DOHH2 (cell line): ENCODE data around the gene AK1.
"Not testable (repeated sequence)": the region's sequence is repeated elsewhere in the genome, so short reads cannot be mapped to it uniquely, and the experiment has no call there.

ENCODE experiments used
- CTCF ChIP-seq: fragments of 200-600 bp; sonication (generic); IDR thresholded peaks from one replicate; pipeline ENCODE4 v1.5.1; 2014; ENCODE audit warnings: antibody characterized with exemption, mild to moderate bottlenecking, low read depth, low read length; ENCODE audit not compliant: poor library complexity, severe bottlenecking
- EZH2phosphoT487 ChIP-seq: fragments of 200-600 bp; sonication (generic); IDR thresholded peaks from 2 replicates; pipeline ENCODE4 v1.6.1; 2017; ENCODE audit warnings: borderline replicate concordance, mild to moderate bottlenecking, antibody characterized with exemption, low read length, moderate library complexity, mixed read lengths

- TF ChIP-seq CTCF, EZH2phosphoT487: not testable (repeated sequence)
These were observed 4.2 kb upstream of the AK1 start for GRCh38 chr9:127881715-127882114.
